GM12878 (cell line): ENCODE results near the gene ZNF329. TPM values are rescaled to one million over a fixed set of nuclear protein-coding genes. Genes with fewer than 3 reads are reported as not detected.
A peak's percentile ranks its signal among the peaks of the same experiment; 100 is the strongest.

Source experiments
- ATAC-seq: fragments of 200-7000 bp; cut with Tn5 transposase; 3 replicates; pipeline ENCODE4 v1.9.1; 2020; ENCODE audit warnings: mild to moderate bottlenecking, moderate library complexity
- BruUV-seq: library from RNA; stranded (reverse); fragments of 400-500 nt; replicated peaks from 2 replicates; lab custom pipeline; 2021; lab: Mats Ljungman, UMichigan
- CTCF ChIA-PET: fragments of 300-600 bp; sonication (Branson Sonifier 250); formaldehyde crosslinking; extraction: SDS; loops from one replicate; lab custom pipeline; 2021; ENCODE audit warnings: inconsistent platforms; lab: Yijun Ruan, JAX
- POLR2A ChIA-PET: fragments of 350-600 bp; formaldehyde crosslinking; extraction: SDS; loops from one replicate; lab custom pipeline; 2021; ENCODE audit warnings: inconsistent platforms; lab: Charles Lee
- RAD21 ChIA-PET: fragments of 300-600 bp; sonication (Branson Sonifier 250); formaldehyde crosslinking; loops from one replicate; lab custom pipeline; 2023; ENCODE audit warnings: antibody characterized with exemption; ENCODE audit not compliant: unreplicated experiment; lab: Charles Lee
- SMC1A ChIA-PET: fragments of 300-600 bp; sonication (Branson Sonifier 250); formaldehyde crosslinking; loops from one replicate; lab custom pipeline; 2023; ENCODE audit not compliant: unreplicated experiment, uncharacterized antibody; lab: Charles Lee
- DNase-seq: peaks from one replicate; pipeline ENCODE4 v3.0.0-alpha.2; 2011; ENCODE audit warnings: low read depth, low spot score
- FAIRE-seq: peaks from 3 replicates; lab custom pipeline; 2011; peaks lifted over from hg19 to GRCh38; lab: Jason Lieb, UNC
- H2AFZ ChIP-seq: 2 replicates; pipeline ENCODE4 v1.6.0; 2011; ENCODE audit warnings: low read depth, low read length, control low read depth; ENCODE audit not compliant: control insufficient read depth
- H3K27ac ChIP-seq: 2 replicates; pipeline ENCODE4 v1.5.1; 2011; ENCODE audit warnings: control low read depth; ENCODE audit not compliant: control insufficient read depth, insufficient read depth
- H3K27me3 ChIP-seq, 2 experiments: replicated peaks in 1 of 2; 2 replicates each; pipeline versions ENCODE4 v1.6.0 to v1.6.1; 2011; ENCODE audit warnings: low read length in 1 of 2; ENCODE audit not compliant: control insufficient read depth in 2 of 2, insufficient read depth in 2 of 2
- H3K36me3 ChIP-seq, 2 experiments: 2 replicates each; pipeline ENCODE4 v1.5.1; 2011; ENCODE audit warnings: low read length in 1 of 2; ENCODE audit not compliant: control insufficient read depth in 2 of 2, insufficient read depth in 2 of 2
- H3K4me1 ChIP-seq: 2 replicates; pipeline ENCODE4 v1.6.1; 2011; ENCODE audit warnings: mild to moderate bottlenecking, low read length, moderate library complexity, mixed read lengths; ENCODE audit not compliant: control insufficient read depth, insufficient read depth
- H3K4me2 ChIP-seq: 2 replicates; pipeline ENCODE4 v1.6.0; 2011; ENCODE audit warnings: control low read depth; ENCODE audit not compliant: control insufficient read depth, insufficient read depth
- H3K4me3 ChIP-seq: fragments of 200-600 bp; sonication (generic); 2 replicates; pipeline ENCODE4 v1.5.1; 2016
- H3K79me2 ChIP-seq: 2 replicates; pipeline ENCODE4 v1.6.0; 2011; ENCODE audit warnings: low read length; ENCODE audit not compliant: control insufficient read depth, insufficient read depth
- H3K9ac ChIP-seq: 2 replicates; pipeline ENCODE4 v1.8.0; 2011; ENCODE audit warnings: low read length, control low read depth, mixed read lengths; ENCODE audit not compliant: control insufficient read depth, insufficient read depth
- H3K9me3 ChIP-seq: replicated peaks from 3 replicates; pipeline ENCODE4 v1.5.1; 2011; ENCODE audit warnings: mild to moderate bottlenecking, low read length; ENCODE audit not compliant: control insufficient read depth, insufficient read depth
- H4K20me1 ChIP-seq: 2 replicates; pipeline ENCODE4 v1.6.0; 2011; ENCODE audit not compliant: control insufficient read depth, insufficient read depth
- ATF2 ChIP-seq: IDR thresholded peaks from 2 replicates; pipeline ENCODE4 v1.6.1; 2012; ENCODE audit warnings: low read length, inconsistent platforms
- E2F8 ChIP-seq: fragments of 450-650 bp; IDR thresholded peaks from 2 replicates; pipeline ENCODE4 v1.6.1; 2018; ENCODE audit warnings: mild to moderate bottlenecking, low read depth, moderate library complexity; ENCODE audit not compliant: partially characterized antibody
- EZH2 ChIP-seq: IDR thresholded peaks from 2 replicates; pipeline ENCODE4 v1.6.1; 2012; ENCODE audit warnings: low read depth, mild to moderate bottlenecking, control low read depth, inconsistent platforms, low read length, borderline replicate concordance; ENCODE audit not compliant: control insufficient read depth
- MAX ChIP-seq: IDR thresholded peaks from 2 replicates; pipeline ENCODE4 v1.6.1; 2012; ENCODE audit warnings: low read depth, low read length, improper control_type of control experiment
- REST ChIP-seq: IDR thresholded peaks from 2 replicates; pipeline ENCODE4 v1.6.1; 2012; ENCODE audit warnings: mild to moderate bottlenecking, low read depth, low read length
- ZNF274 ChIP-seq: IDR thresholded peaks from one replicate; pipeline ENCODE4 v1.8.0; 2011; ENCODE audit not compliant: insufficient read length, insufficient read depth
- WGBS: methylation state at CpG from one replicate; pipeline ENCODE4 v1.1.6; 2016; ENCODE audit warnings: low lambda C conversion rate; ENCODE audit not compliant: insufficient replicate concordance, insufficient coverage; ENCODE audit errors: missing lambda C conversion rate; 5-methylcytosine and 5-hydroxymethylcytosine counted together
- in situ Hi-C: fragments of 300-500 bp; cut with MboI; formaldehyde crosslinking; loops from 9 replicates; pipeline ENCODE4 v1.14.3; 2018; ENCODE audit warnings: mixed read lengths
- intact Hi-C: fragments of 100-400 bp; cut with micrococcal nuclease; formaldehyde crosslinking; loops from one replicate; pipeline ENCODE4 v1.14.2; 2022; ENCODE audit not compliant: unreplicated experiment
- polyA plus RNA-seq, 11 experiments: library from polyadenylated mRNA; depleted of rRNA in 4 of 11; unstranded in 6 of 11; stranded (reverse) in 5 of 11; fragments of >200 nt; fragmentation: Nextera tagmentation in 4 of 11; fragmentation: Illumina TruSeq in 1 of 11; extraction: Ambion mirVana in 4 of 11; extraction: Trizol in 1 of 11; gene quantifications; 1 replicate in 1 of 11; 2 replicates in 10 of 11; pipeline versions ENCODE4 v1.2.1 to v1.2.3, GENCODE V29; 2011 to 2016; ENCODE audit warnings: inconsistent platforms in 2 of 11, missing spikeins in 2 of 11, low read depth in 1 of 11
- total RNA-seq, 4 experiments: library from RNA; depleted of rRNA in 3 of 4; stranded (reverse); fragments of >200 nt in 3 of 4; fragmentation: Illumina TruSeq in 1 of 4; extraction: Trizol in 1 of 4; gene quantifications; 2 replicates each; pipeline versions ENCODE4 v1.2.1 to v1.2.3, GENCODE V29; 2013 to 2021

ZNF329 gene
- total and polyA plus RNA-seq, 10 of the 15 experiments (the other 5 are each of a cell fraction or from before 2014, with no cell fraction given), result 0.11 to 4.7 (median 0.56) TPM; not detected in 1

- TF ChIP-seq ATF2 (no peak), EZH2 (no peak), E2F8 (no peak), MAX (no peak)
- TF ChIP-seq, all 136 proteins: peak for 0
These were observed 20.3 kb upstream of the ZNF329 start (continued) for GRCh38 chr19:58170860-58171259.

- Histone ChIP-seq H3K27ac (no peak overlapping the region), H3K9me3 (peaks cover 8% of the 10 kb centered on the region), H3K79me2 (no peaks in the 10 kb centered on the region), H2AFZ (no peak overlapping the region), H3K9ac (no peak overlapping the region), H3K4me2 (no peak overlapping the region), H3K4me3 (no peak overlapping the region), H3K36me3 (no peaks in the 10 kb centered on the region), H4K20me1 (no peaks in the 10 kb centered on the region), H3K4me1 (no peaks in the 10 kb centered on the region), H3K27me3 (no peaks in the 10 kb centered on the region)
- FAIRE-seq (no peak), ATAC-seq (no peak), DNase-seq (no peak)
- POLR2A ChIA-PET, result no interaction called here
- intact Hi-C loops, result no loop called here
- CTCF ChIA-PET, result no interaction called here
- TF ChIP-seq REST (no peak), ZNF274 (peak; percentile 58)
- RAD21 ChIA-PET, result no interaction called here
- WGBS, result 23% methylated on average over 4 of the region's 4 CpGs
- SMC1A ChIA-PET, result no interaction called here
- no TSS peak for BruUV-seq
- in situ Hi-C loops, result no loop called here
These were observed 16.2 kb upstream of the ZNF329 start for GRCh38 chr19:58166708-58167280.
